ENCODE data around the gene GPX5.
"Not testable (repeated sequence)": the region's sequence is repeated elsewhere in the genome, so short reads cannot be mapped to it uniquely, and the experiment has no call there.

Gene GPX5

GRCh38 chr6:28543651-28544610, 18.2 kb downstream of the GPX5 start:
- peaks cover 9% of the 10 kb centered on the region for H3K4me1 ChIP-seq (ENCODE audit: insufficient read depth, low read length)
- H3K27ac ChIP-seq (ENCODE audit: low read depth, low read length): no peak overlapping the region
- no peaks in the 10 kb centered on the region for H3K36me3 ChIP-seq (ENCODE audit: insufficient read depth, low read length)
- H3K4me3 ChIP-seq (ENCODE audit: low read depth in 1 of 2, low read length in 2 of 2): no peak overlapping the region
- no peaks in the 10 kb centered on the region for H3K9me3 ChIP-seq (ENCODE audit: low read length)
- H3K9ac ChIP-seq (ENCODE audit: low read length): no peak overlapping the region
- peaks cover 0 to 10% of the 10 kb centered on the region in 2 donors for H3K27me3 ChIP-seq (ENCODE audit: control insufficient read depth in 1 of 2, insufficient read depth in 2 of 2, low read length in 2 of 2)

- Histone ChIP-seq H3K4me3 (ENCODE audit: low read depth in 1 of 2, low read length in 2 of 2) (no peak overlapping the region), H3K27me3 (ENCODE audit: control insufficient read depth in 1 of 2, insufficient read depth in 2 of 2, low read length in 2 of 2) (peaks cover 0 to 10% of the 10 kb centered on the region in 2 donors), H3K4me1 (ENCODE audit: insufficient read depth, low read length) (peaks cover 9% of the 10 kb centered on the region)
Measured at GRCh38 chr6:28545955-28546354, 20.3 kb downstream of the GPX5 start.

GRCh38 chr6:28547003-28547402, 21.3 kb downstream of the GPX5 start:
- H3K9me3 ChIP-seq (ENCODE audit: low read length); H3K36me3 ChIP-seq (ENCODE audit: insufficient read depth, low read length); H3K4me3 ChIP-seq (ENCODE audit: low read depth in 1 of 2, low read length in 2 of 2); H3K4me1 ChIP-seq (ENCODE audit: insufficient read depth, low read length); H3K9ac ChIP-seq (ENCODE audit: low read length); H3K27me3 ChIP-seq (ENCODE audit: control insufficient read depth in 1 of 2, insufficient read depth in 2 of 2, low read length in 2 of 2); H3K27ac ChIP-seq (ENCODE audit: low read depth, low read length): not testable (repeated sequence)

More at GRCh38 chr6:28545955-28546354, 20.3 kb downstream of the GPX5 start:
- H3K27ac ChIP-seq (ENCODE audit: low read depth, low read length): no peak overlapping the region
- no peaks in the 10 kb centered on the region for H3K36me3 ChIP-seq (ENCODE audit: insufficient read depth, low read length)
- H3K9me3 ChIP-seq (ENCODE audit: low read length): no peaks in the 10 kb centered on the region
- no peak overlapping the region for H3K9ac ChIP-seq (ENCODE audit: low read length)

- no peak overlapping the region for H3K4me3 ChIP-seq (ENCODE audit: low read depth in 1 of 2, low read length in 2 of 2)
- no peaks in the 10 kb centered on the region for H3K36me3 ChIP-seq (ENCODE audit: insufficient read depth, low read length)
- H3K27ac ChIP-seq (ENCODE audit: low read depth, low read length): no peak overlapping the region
- peaks cover 0 to 6% of the 10 kb centered on the region in 2 donors for H3K27me3 ChIP-seq (ENCODE audit: control insufficient read depth in 1 of 2, insufficient read depth in 2 of 2, low read length in 2 of 2)
- H3K4me1 ChIP-seq (ENCODE audit: insufficient read depth, low read length): no peaks in the 10 kb centered on the region
- no peak overlapping the region for H3K9ac ChIP-seq (ENCODE audit: low read length)
- no peaks in the 10 kb centered on the region for H3K9me3 ChIP-seq (ENCODE audit: low read length)
Measured at GRCh38 chr6:28551891-28552666, 26.4 kb downstream of the GPX5 start.

- Histone ChIP-seq H3K27me3 (ENCODE audit: control insufficient read depth in 1 of 2, insufficient read depth in 2 of 2, low read length in 2 of 2) (peaks cover 0 to 6% of the 10 kb centered on the region in 2 donors), H3K4me1 (ENCODE audit: insufficient read depth, low read length) (no peaks in the 10 kb centered on the region), H3K4me3 (ENCODE audit: low read depth in 1 of 2, low read length in 2 of 2) (no peak overlapping the region), H3K27ac (ENCODE audit: low read depth, low read length) (no peak overlapping the region), H3K9ac (ENCODE audit: low read length) (no peak overlapping the region), H3K9me3 (ENCODE audit: low read length) (no peaks in the 10 kb centered on the region), H3K36me3 (ENCODE audit: insufficient read depth, low read length) (no peaks in the 10 kb centered on the region)
Measured at GRCh38 chr6:28553384-28553985, 27.8 kb downstream of the GPX5 start.

- Histone ChIP-seq H3K9me3 (ENCODE audit: low read length) (no peaks in the 10 kb centered on the region), H3K9ac (ENCODE audit: low read length) (no peak overlapping the region), H3K4me3 (ENCODE audit: low read depth in 1 of 2, low read length in 2 of 2) (no peak overlapping the region), H3K36me3 (ENCODE audit: insufficient read depth, low read length) (no peaks in the 10 kb centered on the region), H3K4me1 (ENCODE audit: insufficient read depth, low read length) (no peaks in the 10 kb centered on the region), H3K27me3 (ENCODE audit: control insufficient read depth in 1 of 2, insufficient read depth in 2 of 2, low read length in 2 of 2) (peaks cover 0 to 6% of the 10 kb centered on the region in 2 donors), H3K27ac (ENCODE audit: low read depth, low read length) (no peak overlapping the region)
Measured at GRCh38 chr6:28553986-28554881, 28.6 kb downstream of the GPX5 start.

GRCh38 chr6:28555136-28555535, 29.5 kb downstream of the GPX5 start:
- no peak overlapping the region for H3K4me3 ChIP-seq (ENCODE audit: low read depth in 1 of 2, low read length in 2 of 2)
- peaks cover 0 to 6% of the 10 kb centered on the region in 2 donors for H3K27me3 ChIP-seq (ENCODE audit: control insufficient read depth in 1 of 2, insufficient read depth in 2 of 2, low read length in 2 of 2)
- no peak overlapping the region for H3K27ac ChIP-seq (ENCODE audit: low read depth, low read length)
- H3K9ac ChIP-seq (ENCODE audit: low read length): no peak overlapping the region
- no peaks in the 10 kb centered on the region for H3K4me1 ChIP-seq (ENCODE audit: insufficient read depth, low read length)
- no peaks in the 10 kb centered on the region for H3K9me3 ChIP-seq (ENCODE audit: low read length)
- H3K36me3 ChIP-seq (ENCODE audit: insufficient read depth, low read length): no peaks in the 10 kb centered on the region

GRCh38 chr6:28558629-28559028, 32.9 kb downstream of the GPX5 start:
- Histone ChIP-seq H3K27ac (ENCODE audit: low read depth, low read length) (no peak overlapping the region), H3K9me3 (ENCODE audit: low read length) (no peaks in the 10 kb centered on the region)

GRCh38 chr6:28563430-28564095, 37.9 kb downstream of the GPX5 start:
- no peak overlapping the region for H3K27ac ChIP-seq (ENCODE audit: low read depth, low read length)
- no peaks in the 10 kb centered on the region for H3K36me3 ChIP-seq (ENCODE audit: insufficient read depth, low read length)
- H3K4me3 ChIP-seq (ENCODE audit: low read depth in 1 of 2, low read length in 2 of 2): no peak overlapping the region
- H3K9me3 ChIP-seq (ENCODE audit: low read length): no peaks in the 10 kb centered on the region
- H3K27me3 ChIP-seq (ENCODE audit: control insufficient read depth in 1 of 2, insufficient read depth in 2 of 2, low read length in 2 of 2): no peaks in the 10 kb centered on the region
- no peak overlapping the region for H3K9ac ChIP-seq (ENCODE audit: low read length)
- no peaks in the 10 kb centered on the region for H3K4me1 ChIP-seq (ENCODE audit: insufficient read depth, low read length)

More at GRCh38 chr6:28558629-28559028, 32.9 kb downstream of the GPX5 start:
- H3K4me3 ChIP-seq (ENCODE audit: low read depth in 1 of 2, low read length in 2 of 2): no peak overlapping the region
- H3K27me3 ChIP-seq (ENCODE audit: control insufficient read depth in 1 of 2, insufficient read depth in 2 of 2, low read length in 2 of 2): no peaks in the 10 kb centered on the region
- H3K9ac ChIP-seq (ENCODE audit: low read length): no peak overlapping the region
- no peaks in the 10 kb centered on the region for H3K36me3 ChIP-seq (ENCODE audit: insufficient read depth, low read length)
- no peaks in the 10 kb centered on the region for H3K4me1 ChIP-seq (ENCODE audit: insufficient read depth, low read length)

GRCh38 chr6:28565823-28566526, 40.3 kb downstream of the GPX5 start:
- Histone ChIP-seq H3K36me3 (ENCODE audit: insufficient read depth, low read length) (no peaks in the 10 kb centered on the region), H3K4me3 (ENCODE audit: low read depth in 1 of 2, low read length in 2 of 2) (no peak overlapping the region), H3K9me3 (ENCODE audit: low read length) (no peaks in the 10 kb centered on the region), H3K4me1 (ENCODE audit: insufficient read depth, low read length) (no peaks in the 10 kb centered on the region), H3K27me3 (ENCODE audit: control insufficient read depth in 1 of 2, insufficient read depth in 2 of 2, low read length in 2 of 2) (no peaks in the 10 kb centered on the region), H3K9ac (ENCODE audit: low read length) (no peak overlapping the region), H3K27ac (ENCODE audit: low read depth, low read length) (no peak overlapping the region)

All from muscle layer of colon (tissue), 2 donors.